Renal cortical epithelial cell (primary cell): ENCODE measurements around the gene GDF11. TPM values are rescaled to one million over a fixed set of nuclear protein-coding genes. Genes with fewer than 3 reads are reported as not detected.

Source experiments
- DNase-seq: peaks from one replicate; pipeline ENCODE4 v3.0.0-alpha.2; 2011; ENCODE audit warnings: low read depth
- total RNA-seq: library from RNA; depleted of rRNA; stranded (reverse); fragments of >200 nt; gene quantifications from 2 replicates; pipeline ENCODE4 v1.2.3, GENCODE V29; 2014

GDF11 gene
- total RNA-seq, 1 donor from 2014 or later = 7.7 TPM

- DNase-seq = no peak
Measured at GRCh38 chr12:55795950-55796349, 53.0 kb downstream of the GDF11 start.

GRCh38 chr12:55797068-55797467 lies 54.1 kb downstream of the GDF11 start:
- peak; percentile 54 for DNase-seq

GRCh38 chr12:55797550-55797949 lies 54.6 kb downstream of the GDF11 start:
- DNase-seq = peak; percentile 22

Other genes starting within 250 kb of the GDF11 start
- gene OR6C4, start 193.5 kb upstream of the GDF11 start, total RNA-seq = not detected in 2 replicates
- gene OR2AP1, start 170.7 kb upstream of the GDF11 start, total RNA-seq = not detected in 2 replicates
- gene OR10P1, start 106.2 kb upstream of the GDF11 start, total RNA-seq = not detected in 2 replicates
- under 0.01 and 1.0 TPM in 2 replicates for gene ITGA7, start 35.2 kb upstream of the GDF11 start, total RNA-seq
- 45.7 and 54.7 TPM in 2 replicates for gene BLOC1S1, start 27.1 kb upstream of the GDF11 start, total RNA-seq
- 1.6 and 2.7 TPM in 2 replicates for gene RDH5, start 22.7 kb upstream of the GDF11 start, total RNA-seq
- gene CD63, start 14.1 kb upstream of the GDF11 start, total RNA-seq = 688 and 1,583 TPM in 2 replicates
- 123 and 141 TPM in 2 replicates for gene SARNP, start 74.6 kb downstream of the GDF11 start, total RNA-seq
- gene ORMDL2, start 74.9 kb downstream of the GDF11 start, total RNA-seq = 35.5 and 67.0 TPM in 2 replicates
- 65.5 and 66.7 TPM in 2 replicates for gene DNAJC14, start 86.5 kb downstream of the GDF11 start, total RNA-seq
- 1.0 and 2.6 TPM in 2 replicates for gene MMP19, start 99.8 kb downstream of the GDF11 start, total RNA-seq
- 30.0 and 38.7 TPM in 2 replicates for gene PYM1, start 184.8 kb downstream of the GDF11 start, total RNA-seq
- gene DGKA, start 188.0 kb downstream of the GDF11 start, total RNA-seq = 92.2 and 105 TPM in 2 replicates
- gene PMEL, start 222.9 kb downstream of the GDF11 start, total RNA-seq = 1.6 and 1.9 TPM in 2 replicates
- gene CDK2, start 223.7 kb downstream of the GDF11 start, total RNA-seq = 12.9 and 29.0 TPM in 2 replicates
- gene RAB5B, start 231.0 kb downstream of the GDF11 start, total RNA-seq = 92.9 and 119 TPM in 2 replicates